Tibial artery (tissue), 4 donors: Measurements from ENCODE around the gene IPO13.

Experiments used
- DNase-seq, 2 donors: peaks; one replicate each; pipeline ENCODE4 v3.0.0-alpha.2; 2019
- H3K27ac ChIP-seq, 2 donors: fragments of 200-600 bp; sonication (generic) in 1 of 2; 1 replicate in 1 of 2; 2 replicates in 1 of 2; pipeline ENCODE4 v1.5.1; 2018 to 2019; ENCODE audit warnings: mild to moderate bottlenecking in 1 of 2
- H3K27me3 ChIP-seq, 2 donors: fragments of 200-600 bp; sonication (generic) in 1 of 2; one replicate each; pipeline versions ENCODE4 v1.5.1 to v1.6.0; 2016 to 2019
- H3K36me3 ChIP-seq, 3 donors: fragments of 200-600 bp; sonication (generic) in 2 of 3; one replicate each; pipeline ENCODE4 v1.5.1; 2016 to 2019; ENCODE audit warnings: mild to moderate bottlenecking in 2 of 3
- H3K4me1 ChIP-seq, 4 donors: fragments of 200-600 bp; sonication (generic) in 2 of 4; 1 replicate in 3 of 4; 2 replicates in 1 of 4; pipeline ENCODE4 v1.5.1; 2016 to 2019
- H3K4me3 ChIP-seq, 2 donors: fragments of 200-600 bp; sonication (generic) in 1 of 2; 1 replicate in 1 of 2; 2 replicates in 1 of 2; pipeline ENCODE4 v1.5.1; 2018 to 2019; ENCODE audit warnings: mild to moderate bottlenecking in 2 of 2
- H3K9me3 ChIP-seq, 3 donors: fragments of 200-600 bp; sonication (generic) in 1 of 3; one replicate each; pipeline ENCODE4 v1.5.1; 2016 to 2019
- intact Hi-C: fragments of 100-400 bp; cut with DNase I; formaldehyde crosslinking; loops from one replicate; pipeline ENCODE4 v1.15.0; 2023; ENCODE audit warnings: low total_unique reads
- TF ChIP-seq, protein P1 (sequence below), 2 experiments: fragments of 200-600 bp in 1 of 2; fragments of 450-650 bp in 1 of 2; IDR thresholded peaks; one replicate each; pipeline ENCODE4 v1.5.1; 2017 to 2019; ENCODE audit warnings: antibody characterized with exemption in 2 of 2, mild to moderate bottlenecking in 1 of 2, moderate library complexity in 1 of 2

Gene IPO13

DNA sequence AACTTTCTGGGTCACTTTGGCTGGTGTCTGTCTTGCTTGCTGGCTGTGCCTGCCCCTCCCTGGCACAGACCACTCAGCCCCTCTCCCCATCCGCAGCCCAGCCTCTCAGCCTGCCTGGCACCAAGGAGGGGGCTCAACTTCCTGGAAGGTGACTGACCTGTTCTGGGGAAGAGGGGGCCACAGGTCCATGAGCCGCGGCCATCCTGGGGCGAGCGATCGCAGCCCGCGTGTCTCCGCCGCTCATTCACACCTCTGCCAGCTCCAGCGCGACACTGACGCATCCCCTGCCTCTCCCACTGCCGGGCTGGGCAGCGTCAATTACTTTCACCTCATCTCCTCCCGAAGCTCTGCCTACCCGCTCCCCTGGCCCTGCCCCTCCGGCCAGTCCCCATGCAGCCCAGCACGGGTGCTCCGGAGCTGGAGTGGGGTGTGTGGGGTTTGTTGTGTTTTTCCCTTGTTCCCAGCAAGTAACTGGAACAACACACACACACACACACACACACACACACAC is 70.2 kb downstream of the IPO13 start:
- Histone ChIP-seq H3K27me3 (no peaks in the 10 kb centered on the region), H3K36me3 (no peaks in the 10 kb centered on the region), H3K4me3 (no peak overlapping the region), H3K27ac (no peak overlapping the region), H3K9me3 (no peaks in the 10 kb centered on the region), H3K4me1 (peaks cover 0 to 32% (median 24%) of the 10 kb centered on the region in 4 donors)
- TF ChIP-seq, protein P1, sequence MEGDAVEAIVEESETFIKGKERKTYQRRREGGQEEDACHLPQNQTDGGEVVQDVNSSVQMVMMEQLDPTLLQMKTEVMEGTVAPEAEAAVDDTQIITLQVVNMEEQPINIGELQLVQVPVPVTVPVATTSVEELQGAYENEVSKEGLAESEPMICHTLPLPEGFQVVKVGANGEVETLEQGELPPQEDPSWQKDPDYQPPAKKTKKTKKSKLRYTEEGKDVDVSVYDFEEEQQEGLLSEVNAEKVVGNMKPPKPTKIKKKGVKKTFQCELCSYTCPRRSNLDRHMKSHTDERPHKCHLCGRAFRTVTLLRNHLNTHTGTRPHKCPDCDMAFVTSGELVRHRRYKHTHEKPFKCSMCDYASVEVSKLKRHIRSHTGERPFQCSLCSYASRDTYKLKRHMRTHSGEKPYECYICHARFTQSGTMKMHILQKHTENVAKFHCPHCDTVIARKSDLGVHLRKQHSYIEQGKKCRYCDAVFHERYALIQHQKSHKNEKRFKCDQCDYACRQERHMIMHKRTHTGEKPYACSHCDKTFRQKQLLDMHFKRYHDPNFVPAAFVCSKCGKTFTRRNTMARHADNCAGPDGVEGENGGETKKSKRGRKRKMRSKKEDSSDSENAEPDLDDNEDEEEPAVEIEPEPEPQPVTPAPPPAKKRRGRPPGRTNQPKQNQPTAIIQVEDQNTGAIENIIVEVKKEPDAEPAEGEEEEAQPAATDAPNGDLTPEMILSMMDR (IDR thresholded peaks at IDR 0.05), result no peak
- intact Hi-C loops, result no loop called here
- DNase-seq, result no peak
